Measurements from ENCODE around the gene CNGB1. TPM values are rescaled to one million over a fixed set of nuclear protein-coding genes. Genes with fewer than 3 reads are reported as not detected.
"Not testable (repeated sequence)": the region's sequence is repeated elsewhere in the genome, so short reads cannot be mapped to it uniquely, and the experiment has no call there.

The CNGB1 gene
- total RNA-seq, 1 experiment from 2014 or later = not detected

DNA sequence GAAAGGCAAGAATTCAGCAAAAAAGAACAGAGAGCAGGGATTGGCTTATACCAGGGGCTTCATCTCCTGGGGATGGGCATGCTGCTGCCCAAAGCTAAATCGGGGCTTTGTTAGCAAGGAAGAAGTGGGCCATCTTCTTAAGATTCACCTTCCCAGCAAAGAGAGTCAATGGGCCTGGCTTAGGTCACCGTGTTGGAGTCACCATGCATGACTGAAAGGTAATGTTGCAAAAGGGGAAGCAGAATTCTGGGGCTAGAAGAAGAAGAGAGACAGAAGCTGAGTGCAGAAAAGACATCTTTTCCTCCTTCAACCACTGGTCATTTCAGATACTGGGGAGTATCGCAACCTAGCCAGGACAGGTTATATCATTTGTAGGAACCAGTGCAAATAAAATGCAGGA, 92.3 kb downstream of the CNGB1 start:
- Mint-ChIP-seq H3K9me3 (ENCODE audit: unreplicated experiment) (no peaks in the 10 kb centered on the region), H3K4me3 (ENCODE audit: unreplicated experiment) (no peak overlapping the region), H3K36me3 (ENCODE audit: insufficient read depth, unreplicated experiment) (no peaks in the 10 kb centered on the region), H3K4me1 (ENCODE audit: insufficient read depth, unreplicated experiment) (no peaks in the 10 kb centered on the region), H3K27me3 (ENCODE audit: insufficient read depth, unreplicated experiment) (peaks cover 9% of the 10 kb centered on the region), H3K27ac (ENCODE audit: low read depth, unreplicated experiment) (no peak overlapping the region)
- DNase-seq (ENCODE audit: unreplicated experiment) = no peak
- intact Hi-C loops (cut with micrococcal nuclease) = no loop called here
- ChIA-PET POLR2A (interaction anchor here (0.6 to 0.7 kb wide), 2 partner anchors 9 to 1252 kb away, joined by 3 read pairs; no protein-coding TSS in a partner anchor), CTCF (interaction anchor here (0.7 to 2.4 kb wide), 9 partner anchors 10 to 230 kb away, joined by 3 to 8 read pairs (median 4); no protein-coding TSS in a partner anchor)
- BruUV-seq (replicated peaks) = no TSS peak
- TF ChIP-seq, protein P1, sequence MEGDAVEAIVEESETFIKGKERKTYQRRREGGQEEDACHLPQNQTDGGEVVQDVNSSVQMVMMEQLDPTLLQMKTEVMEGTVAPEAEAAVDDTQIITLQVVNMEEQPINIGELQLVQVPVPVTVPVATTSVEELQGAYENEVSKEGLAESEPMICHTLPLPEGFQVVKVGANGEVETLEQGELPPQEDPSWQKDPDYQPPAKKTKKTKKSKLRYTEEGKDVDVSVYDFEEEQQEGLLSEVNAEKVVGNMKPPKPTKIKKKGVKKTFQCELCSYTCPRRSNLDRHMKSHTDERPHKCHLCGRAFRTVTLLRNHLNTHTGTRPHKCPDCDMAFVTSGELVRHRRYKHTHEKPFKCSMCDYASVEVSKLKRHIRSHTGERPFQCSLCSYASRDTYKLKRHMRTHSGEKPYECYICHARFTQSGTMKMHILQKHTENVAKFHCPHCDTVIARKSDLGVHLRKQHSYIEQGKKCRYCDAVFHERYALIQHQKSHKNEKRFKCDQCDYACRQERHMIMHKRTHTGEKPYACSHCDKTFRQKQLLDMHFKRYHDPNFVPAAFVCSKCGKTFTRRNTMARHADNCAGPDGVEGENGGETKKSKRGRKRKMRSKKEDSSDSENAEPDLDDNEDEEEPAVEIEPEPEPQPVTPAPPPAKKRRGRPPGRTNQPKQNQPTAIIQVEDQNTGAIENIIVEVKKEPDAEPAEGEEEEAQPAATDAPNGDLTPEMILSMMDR (IDR thresholded peaks at IDR 0.05; ENCODE audit: unreplicated experiment) = no peak

DNA sequence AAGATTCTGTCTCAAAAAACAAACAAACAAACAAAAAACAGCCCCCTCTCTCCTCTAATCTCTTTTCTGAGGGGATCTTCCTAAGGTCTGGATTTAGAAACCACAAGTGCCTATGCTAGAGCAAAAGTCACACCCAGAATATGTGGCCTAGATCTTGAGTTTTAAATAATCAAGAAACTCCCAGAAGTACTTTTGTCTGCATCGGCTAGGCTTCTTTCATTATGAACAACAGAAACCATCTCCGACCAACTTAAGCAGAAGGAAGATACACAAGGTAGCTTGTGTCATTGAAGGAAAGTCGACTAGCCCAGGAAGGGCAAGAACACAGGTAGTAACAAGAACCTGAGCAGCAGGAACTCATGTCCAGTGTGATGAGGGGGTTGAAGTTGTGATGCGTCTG, 94.7 kb downstream of the CNGB1 start:
- TF ChIP-seq, protein P1 (IDR thresholded peaks at IDR 0.05; ENCODE audit: unreplicated experiment) = no peak
- BruUV-seq (replicated peaks) = no TSS peak
- H3K4me3 Mint-ChIP-seq (ENCODE audit: unreplicated experiment) = no peak overlapping the region
- H3K27ac Mint-ChIP-seq (ENCODE audit: low read depth, unreplicated experiment) = no peak overlapping the region
- no peaks in the 10 kb centered on the region for H3K27me3 Mint-ChIP-seq (ENCODE audit: insufficient read depth, unreplicated experiment)
- ChIA-PET POLR2A (no interaction called here), CTCF (interaction anchor here (0.9 to 1.2 kb wide), 2 partner anchors 10 to 253 kb away, joined by 3 to 5 read pairs; partner anchors contain the start of gene CFAP20)
- H3K9me3 Mint-ChIP-seq (ENCODE audit: unreplicated experiment) = no peaks in the 10 kb centered on the region
- H3K36me3 Mint-ChIP-seq (ENCODE audit: insufficient read depth, unreplicated experiment) = no peaks in the 10 kb centered on the region
- intact Hi-C loops (cut with micrococcal nuclease) = no loop called here
- no peak for DNase-seq (ENCODE audit: unreplicated experiment)
- H3K4me1 Mint-ChIP-seq (ENCODE audit: insufficient read depth, unreplicated experiment) = peaks cover 11% of the 10 kb centered on the region

DNA sequence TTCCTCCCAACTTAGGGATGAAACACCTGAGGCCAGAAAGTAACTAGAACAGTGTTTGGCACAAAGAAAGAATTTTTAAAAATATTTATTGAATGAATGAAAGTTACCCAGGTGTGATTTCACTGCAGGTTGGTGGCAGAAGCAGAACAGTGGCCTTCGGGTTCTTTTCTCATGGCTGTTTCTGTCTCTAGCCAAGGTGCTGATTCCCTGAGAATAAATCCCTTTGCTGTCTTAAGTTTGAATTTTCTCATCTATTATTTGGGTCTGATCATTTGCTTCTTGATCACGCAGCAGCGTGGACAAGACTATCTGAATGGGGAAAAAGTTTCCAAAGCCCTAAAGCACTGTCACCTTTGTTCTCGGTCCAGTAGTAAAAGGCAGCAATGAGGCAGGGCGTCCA, 95.6 kb downstream of the CNGB1 start:
- TF ChIP-seq, protein P1 (IDR thresholded peaks at IDR 0.05; ENCODE audit: unreplicated experiment) = no peak
- peaks cover 18% of the 10 kb centered on the region for H3K4me1 Mint-ChIP-seq (ENCODE audit: insufficient read depth, unreplicated experiment)
- CTCF ChIA-PET = interaction anchor here (0.9 kb wide), 1 partner anchor 254 kb away, joined by 3 read pairs; the partner anchor contains the start of gene CFAP20
- no peaks in the 10 kb centered on the region for H3K36me3 Mint-ChIP-seq (ENCODE audit: insufficient read depth, unreplicated experiment)
- no TSS peak for BruUV-seq (replicated peaks)
- H3K27ac Mint-ChIP-seq (ENCODE audit: low read depth, unreplicated experiment) = no peak overlapping the region
- H3K4me3 Mint-ChIP-seq (ENCODE audit: unreplicated experiment) = no peak overlapping the region
- intact Hi-C loops (cut with micrococcal nuclease) = no loop called here
- no peak for DNase-seq (ENCODE audit: unreplicated experiment)
- H3K27me3 Mint-ChIP-seq (ENCODE audit: insufficient read depth, unreplicated experiment) = no peaks in the 10 kb centered on the region
- H3K9me3 Mint-ChIP-seq (ENCODE audit: unreplicated experiment) = no peaks in the 10 kb centered on the region
- POLR2A ChIA-PET = no interaction called here

DNA sequence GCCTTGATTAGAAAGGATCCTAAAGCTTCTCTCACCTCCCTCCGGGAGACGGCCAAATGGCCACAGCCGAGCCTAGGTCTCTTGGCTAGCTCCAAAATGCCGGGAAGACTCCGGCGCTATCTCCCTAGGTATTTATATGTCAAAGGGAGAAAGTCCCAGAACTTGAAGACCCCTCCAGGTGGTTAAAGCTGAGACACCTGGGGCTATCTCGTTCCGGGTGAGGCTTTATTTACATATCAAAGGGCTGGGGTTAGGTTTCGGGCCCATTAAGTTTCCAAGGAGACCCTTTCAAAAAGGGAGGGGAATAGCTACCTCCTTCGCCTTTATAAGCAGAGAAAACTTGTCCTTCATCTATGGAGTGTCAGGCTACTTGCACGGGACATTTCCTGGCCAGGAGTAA, 97.7 kb downstream of the CNGB1 start:
- Mint-ChIP-seq H3K4me1 (ENCODE audit: insufficient read depth, unreplicated experiment) (peaks cover 18% of the 10 kb centered on the region), H3K9me3 (ENCODE audit: unreplicated experiment) (no peaks in the 10 kb centered on the region), H3K27me3 (ENCODE audit: insufficient read depth, unreplicated experiment) (no peaks in the 10 kb centered on the region), H3K4me3 (ENCODE audit: unreplicated experiment) (no peak overlapping the region), H3K27ac (ENCODE audit: low read depth, unreplicated experiment) (no peak overlapping the region), H3K36me3 (ENCODE audit: insufficient read depth, unreplicated experiment) (no peaks in the 10 kb centered on the region)
- BruUV-seq (replicated peaks) = no TSS peak
- DNase-seq (ENCODE audit: unreplicated experiment) = no peak
- TF ChIP-seq, protein P1 (IDR thresholded peaks at IDR 0.05; ENCODE audit: unreplicated experiment) = no peak
- intact Hi-C loops (cut with micrococcal nuclease) = no loop called here
- ChIA-PET CTCF (interaction anchor here (0.6 to 0.9 kb wide), 2 partner anchors 10 to 11 kb away, joined by 3 to 5 read pairs; no protein-coding TSS in a partner anchor), POLR2A (interaction anchor here (0.7 kb wide), 1 partner anchor 52 kb away, joined by 3 read pairs; no protein-coding TSS in a partner anchor)

DNA sequence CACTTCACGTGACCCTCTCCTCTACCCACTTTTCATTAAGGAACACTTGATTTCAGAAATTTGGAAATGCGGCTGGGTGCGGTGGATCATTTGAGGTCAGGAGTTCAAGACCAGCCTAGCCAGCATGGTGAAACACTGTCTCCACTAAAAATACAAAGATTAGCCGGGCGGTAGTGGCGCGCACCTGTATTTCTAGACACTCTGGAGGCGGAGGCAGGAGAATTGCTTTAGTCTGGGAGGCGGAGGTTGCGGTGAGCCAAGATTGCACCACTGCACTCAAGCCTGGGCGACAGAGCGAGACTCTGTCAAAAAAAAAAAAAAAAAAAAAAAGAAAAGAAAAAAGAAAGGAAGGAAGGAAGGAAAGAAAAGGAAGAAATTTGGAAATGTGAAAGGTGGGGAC, 98.2 kb downstream of the CNGB1 start:
- BruUV-seq (replicated peaks); H3K27me3 Mint-ChIP-seq (ENCODE audit: insufficient read depth, unreplicated experiment); intact Hi-C loops (cut with micrococcal nuclease); H3K27ac Mint-ChIP-seq (ENCODE audit: low read depth, unreplicated experiment); H3K36me3 Mint-ChIP-seq (ENCODE audit: insufficient read depth, unreplicated experiment); DNase-seq (ENCODE audit: unreplicated experiment); H3K9me3 Mint-ChIP-seq (ENCODE audit: unreplicated experiment); H3K4me3 Mint-ChIP-seq (ENCODE audit: unreplicated experiment): not testable (repeated sequence)
- ChIA-PET CTCF (interaction anchor here (0.9 kb wide), 1 partner anchor 9 kb away, joined by 5 read pairs; no protein-coding TSS in a partner anchor), POLR2A (interaction anchor here (0.7 kb wide), 1 partner anchor 51 kb away, joined by 3 read pairs; no protein-coding TSS in a partner anchor)
- H3K4me1 Mint-ChIP-seq (ENCODE audit: insufficient read depth, unreplicated experiment) = peaks cover 18% of the 10 kb centered on the region

Data from MCF 10A (cell line).